NCI-H128 (cell line): ENCODE results near the gene FOXJ2.
"Not testable (repeated sequence)": the region's sequence is repeated elsewhere in the genome, so short reads cannot be mapped to it uniquely, and the experiment has no call there.

Experiments
- DNase-seq: peaks from one replicate; lab custom pipeline; 2025; ENCODE audit not compliant: unreplicated experiment; lab: John Stamatoyannopoulos, UW

FOXJ2 gene

GRCh38 chr12:8058506-8058905, 26.0 kb downstream of the FOXJ2 start:
- no peak for DNase-seq

- no peak for DNase-seq
Measured at GRCh38 chr12:8064131-8064530, 31.6 kb downstream of the FOXJ2 start.

- DNase-seq = no peak
Measured at GRCh38 chr12:8065991-8066594, 33.6 kb downstream of the FOXJ2 start, which contains the start of gene C3AR1. TSS of gene C3AR1 (minus strand) at chr12:8066359. CDS start at chr12:8060185, 6,174 bp downstream.

- no peak for DNase-seq
Measured at GRCh38 chr12:8069582-8069981, 37.1 kb downstream of the FOXJ2 start.

- DNase-seq = not testable (repeated sequence)
Measured at GRCh38 chr12:8071820-8072219, 39.3 kb downstream of the FOXJ2 start.

- no peak for DNase-seq
Measured at GRCh38 chr12:8075935-8076334, 43.4 kb downstream of the FOXJ2 start.

- DNase-seq = no peak
Measured at GRCh38 chr12:8076366-8076765, 43.9 kb downstream of the FOXJ2 start.

- no peak for DNase-seq
Measured at GRCh38 chr12:8077207-8077606, 44.7 kb downstream of the FOXJ2 start.

- peak; percentile 18 for DNase-seq
Measured at GRCh38 chr12:8078398-8078797, 45.9 kb downstream of the FOXJ2 start.

- DNase-seq = no peak
Measured at GRCh38 chr12:8078916-8079315, 46.4 kb downstream of the FOXJ2 start.

- DNase-seq = no peak
Measured at GRCh38 chr12:8080120-8080519, 47.6 kb downstream of the FOXJ2 start.

GRCh38 chr12:8081251-8081920, 48.9 kb downstream of the FOXJ2 start:
- peak; percentile 16 for DNase-seq

GRCh38 chr12:8082808-8083100, 50.2 kb downstream of the FOXJ2 start:
- no peak for DNase-seq

GRCh38 chr12:8084351-8084750, 51.8 kb downstream of the FOXJ2 start:
- not testable (repeated sequence) for DNase-seq

- no peak for DNase-seq
Measured at GRCh38 chr12:8087666-8088065, 55.1 kb downstream of the FOXJ2 start.

GRCh38 chr12:8088574-8088973, 56.1 kb downstream of the FOXJ2 start:
- no peak for DNase-seq

- DNase-seq = not testable (repeated sequence)
Measured at GRCh38 chr12:8089277-8089676, 56.8 kb downstream of the FOXJ2 start.

GRCh38 chr12:8089716-8090115, 57.2 kb downstream of the FOXJ2 start:
- DNase-seq = no peak

GRCh38 chr12:8093291-8093690, 60.8 kb downstream of the FOXJ2 start:
- DNase-seq = no peak

- DNase-seq = no peak
Measured at GRCh38 chr12:8096281-8096915, 63.9 kb downstream of the FOXJ2 start.

- DNase-seq = no peak
Measured at GRCh38 chr12:8099235-8099634, 66.7 kb downstream of the FOXJ2 start.
